K562 (cell line): ENCODE measurements around the gene OLFML1.

ENCODE experiments used
- EP300 ChIP-seq: IDR thresholded peaks from 2 replicates; pipeline ENCODE4 v1.6.1; 2012; ENCODE audit warnings: low read length, improper control_type of control experiment
- HCFC1 ChIP-seq: IDR thresholded peaks from 2 replicates; pipeline ENCODE4 v1.6.1; 2012; ENCODE audit warnings: low read depth, low read length, improper control_type of control experiment
- HDAC8 ChIP-seq: fragments of 450-650 bp; IDR thresholded peaks from 2 replicates; pipeline ENCODE4 v1.6.1; 2016; ENCODE audit warnings: mild to moderate bottlenecking, missing genetic modification characterization, moderate library complexity, missing compliant biosample characterization
- JUNB ChIP-seq: fragments of 450-650 bp; formaldehyde crosslinking; conservative IDR thresholded peaks from 2 replicates; pipeline ENCODE4 v1.4.0; 2020; ENCODE audit warnings: mild to moderate bottlenecking
- MXI1 ChIP-seq: IDR thresholded peaks from 2 replicates; pipeline ENCODE4 v1.6.1; 2011; ENCODE audit warnings: low read depth, mild to moderate bottlenecking, improper control_type of control experiment, low read length
- MYC ChIP-seq, 2 experiments: fragments of 250-450 bp in 1 of 2; sonication (Bioruptor Pico) in 1 of 2; IDR thresholded peaks; 2 replicates each; pipeline versions ENCODE4 v1.5.1 to v1.6.1; 2012 to 2021; ENCODE audit warnings: low read depth in 2 of 2, borderline replicate concordance in 1 of 2, improper control_type of control experiment in 1 of 2, low read length in 1 of 2, mild to moderate bottlenecking in 1 of 2, moderate library complexity in 1 of 2
- SP2 ChIP-seq: IDR thresholded peaks from 2 replicates; pipeline ENCODE4 v1.6.1; 2011; ENCODE audit warnings: mild to moderate bottlenecking, low read depth, low read length, moderate library complexity; ENCODE audit not compliant: poor library complexity, severe bottlenecking; ENCODE audit errors: extremely low read depth
- TBP ChIP-seq: optimal IDR thresholded peaks from 2 replicates; pipeline ENCODE3; 2011; ENCODE audit warnings: low read depth, low read length, improper control_type of control experiment
- TCF7L2 ChIP-seq: fragments of 150-350 bp; IDR thresholded peaks from 2 replicates; pipeline ENCODE4 v1.6.1; 2016; ENCODE audit warnings: low read depth, mild to moderate bottlenecking, low read length, moderate library complexity
- ZNF253 ChIP-seq: fragments of 250-450 bp; sonication (Bioruptor Pico); conservative IDR thresholded peaks from 2 replicates; pipeline ENCODE4 v1.6.1; 2021; ENCODE audit warnings: mild to moderate bottlenecking
- TF ChIP-seq, protein P1 (sequence below), 3 experiments: IDR thresholded peaks in 2 of 3; conservative IDR thresholded peaks in 1 of 3; 2 replicates each; pipeline ENCODE4 v1.5.1; 2011 to 2012; ENCODE audit warnings: low read length in 3 of 3, mild to moderate bottlenecking in 3 of 3, control low read depth in 2 of 3, improper control_type of control experiment in 1 of 3, inconsistent platforms in 1 of 3, low read depth in 1 of 3, mixed read lengths in 1 of 3, moderate library complexity in 1 of 3; ENCODE audit not compliant: insufficient read depth in 2 of 3

- TF ChIP-seq ZNF253 = no peak
- TF ChIP-seq JUNB (CRISPR knock-in tag) = no peak
- no peak for TF ChIP-seq HDAC8 (tag)
- TF ChIP-seq, protein P1, sequence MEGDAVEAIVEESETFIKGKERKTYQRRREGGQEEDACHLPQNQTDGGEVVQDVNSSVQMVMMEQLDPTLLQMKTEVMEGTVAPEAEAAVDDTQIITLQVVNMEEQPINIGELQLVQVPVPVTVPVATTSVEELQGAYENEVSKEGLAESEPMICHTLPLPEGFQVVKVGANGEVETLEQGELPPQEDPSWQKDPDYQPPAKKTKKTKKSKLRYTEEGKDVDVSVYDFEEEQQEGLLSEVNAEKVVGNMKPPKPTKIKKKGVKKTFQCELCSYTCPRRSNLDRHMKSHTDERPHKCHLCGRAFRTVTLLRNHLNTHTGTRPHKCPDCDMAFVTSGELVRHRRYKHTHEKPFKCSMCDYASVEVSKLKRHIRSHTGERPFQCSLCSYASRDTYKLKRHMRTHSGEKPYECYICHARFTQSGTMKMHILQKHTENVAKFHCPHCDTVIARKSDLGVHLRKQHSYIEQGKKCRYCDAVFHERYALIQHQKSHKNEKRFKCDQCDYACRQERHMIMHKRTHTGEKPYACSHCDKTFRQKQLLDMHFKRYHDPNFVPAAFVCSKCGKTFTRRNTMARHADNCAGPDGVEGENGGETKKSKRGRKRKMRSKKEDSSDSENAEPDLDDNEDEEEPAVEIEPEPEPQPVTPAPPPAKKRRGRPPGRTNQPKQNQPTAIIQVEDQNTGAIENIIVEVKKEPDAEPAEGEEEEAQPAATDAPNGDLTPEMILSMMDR (IDR thresholded peaks at IDR 0.05 in 2 of 3, conservative IDR thresholded peaks at IDR 0.05 in 1 of 3; ENCODE audit: insufficient read depth in 2 of 3, low read depth in 1 of 3, low read length in 3 of 3) = no peak
- no peak for TF ChIP-seq SP2
- TF ChIP-seq MXI1 = no peak
- TF ChIP-seq TCF7L2 = no peak
- TF ChIP-seq HCFC1 = no peak
- TF ChIP-seq EP300 = no peak
- TF ChIP-seq MYC (IDR thresholded peaks at IDR 0.05; ENCODE audit: low read depth, low read length) = no peak
- TF ChIP-seq MYC (CRISPR knock-in tag; IDR thresholded peaks at IDR 0.05; ENCODE audit: borderline replicate concordance, low read depth) = no peak
- no peak for TF ChIP-seq TBP
Observed at GRCh38 chr11:7471071-7471470, 14.2 kb upstream of the OLFML1 start.
